Activated naive CD4-positive, alpha-beta T cell treated with anti-CD3 and anti-CD28 coated beads, Interleukin-2, amount 10 ng/mL, durations not matched to agents 7 days and 5 days (primary cell): ENCODE data around the gene SIN3B.

Experiments
- CTCF ChIA-PET: fragments of 350-600 bp; sonication (Branson Sonifier 250); formaldehyde crosslinking; loops from one replicate; lab custom pipeline; 2021; ENCODE audit warnings: antibody characterized with exemption; lab: Charles Lee
- DNase-seq: peaks from one replicate; pipeline ENCODE4 v3.0.0-alpha.2; 2020
- H3K27ac Mint-ChIP-seq: one replicate; pipeline ENCODE4 v1.8.0; 2021; ENCODE audit warnings: mild to moderate bottlenecking, moderate library complexity, mixed read lengths
- H3K27me3 Mint-ChIP-seq: one replicate; pipeline ENCODE4 v1.8.0; 2021; ENCODE audit warnings: mild to moderate bottlenecking, mixed read lengths
- H3K36me3 Mint-ChIP-seq: one replicate; pipeline ENCODE4 v1.8.0; 2021; ENCODE audit warnings: mixed read lengths
- H3K4me1 Mint-ChIP-seq: one replicate; pipeline ENCODE4 v1.8.0; 2021; ENCODE audit warnings: mixed read lengths
- H3K4me3 Mint-ChIP-seq: one replicate; pipeline ENCODE4 v1.8.0; 2021; ENCODE audit warnings: mild to moderate bottlenecking, moderate library complexity, mixed read lengths
- H3K9me3 Mint-ChIP-seq: one replicate; pipeline ENCODE4 v1.8.0; 2021; ENCODE audit warnings: mixed read lengths

The SIN3B gene

DNA sequence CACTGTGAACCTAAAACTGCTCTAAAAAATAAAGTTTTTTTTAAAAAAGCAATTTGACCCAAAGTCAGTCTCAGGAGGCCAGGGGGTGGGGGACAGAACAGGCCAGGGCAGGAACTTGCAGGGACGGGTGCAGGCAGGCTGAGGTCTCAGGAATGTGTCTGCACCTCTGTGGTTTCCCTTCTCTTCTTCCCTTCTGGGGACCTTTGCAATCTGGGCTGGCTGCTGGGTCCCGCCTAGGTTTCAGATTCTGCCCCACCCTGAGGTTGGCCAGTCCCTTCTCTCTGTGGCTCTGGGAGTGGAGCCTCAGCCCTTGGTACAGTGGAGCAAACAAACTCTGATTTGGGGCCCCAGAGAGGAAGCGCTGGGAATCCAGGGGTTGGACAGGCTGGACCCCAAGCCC is 54.3 kb downstream of the SIN3B start:
- H3K9me3 Mint-ChIP-seq, result peaks cover 21% of the 10 kb centered on the region
- H3K4me3 Mint-ChIP-seq, result no peak overlapping the region
- H3K4me1 Mint-ChIP-seq, result peaks cover 38% of the 10 kb centered on the region
- peaks cover 17% of the 10 kb centered on the region for H3K27me3 Mint-ChIP-seq
- CTCF ChIA-PET, result no interaction called here
- no peak for DNase-seq
- peaks cover 31% of the 10 kb centered on the region for H3K36me3 Mint-ChIP-seq
- no peak overlapping the region for H3K27ac Mint-ChIP-seq

DNA sequence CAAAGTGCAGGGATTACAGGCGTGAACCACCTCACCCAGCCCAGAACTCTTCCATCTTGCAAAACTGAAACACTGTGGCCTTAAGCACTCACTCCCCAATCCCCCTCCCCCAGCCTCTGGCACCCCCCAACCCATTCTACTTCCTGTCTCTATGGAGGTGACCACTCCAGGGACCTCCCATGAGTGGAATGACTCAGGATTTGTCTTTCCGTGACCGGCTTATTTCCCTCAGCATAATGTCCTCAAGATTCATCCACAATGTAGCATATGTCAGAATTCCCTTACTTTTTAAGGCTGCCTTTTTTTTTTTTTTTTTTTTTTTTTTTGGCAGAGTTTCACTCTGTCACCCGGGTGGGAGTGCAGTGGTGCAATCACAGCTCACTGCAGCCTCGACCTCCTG is 56.0 kb downstream of the SIN3B start:
- Mint-ChIP-seq H3K27ac (no peak overlapping the region), H3K36me3 (peaks cover 19% of the 10 kb centered on the region), H3K9me3 (peaks cover 20% of the 10 kb centered on the region), H3K4me1 (peaks cover 46% of the 10 kb centered on the region), H3K4me3 (no peak overlapping the region), H3K27me3 (peaks cover 27% of the 10 kb centered on the region)
- DNase-seq, result no peak
- CTCF ChIA-PET, result no interaction called here

DNA sequence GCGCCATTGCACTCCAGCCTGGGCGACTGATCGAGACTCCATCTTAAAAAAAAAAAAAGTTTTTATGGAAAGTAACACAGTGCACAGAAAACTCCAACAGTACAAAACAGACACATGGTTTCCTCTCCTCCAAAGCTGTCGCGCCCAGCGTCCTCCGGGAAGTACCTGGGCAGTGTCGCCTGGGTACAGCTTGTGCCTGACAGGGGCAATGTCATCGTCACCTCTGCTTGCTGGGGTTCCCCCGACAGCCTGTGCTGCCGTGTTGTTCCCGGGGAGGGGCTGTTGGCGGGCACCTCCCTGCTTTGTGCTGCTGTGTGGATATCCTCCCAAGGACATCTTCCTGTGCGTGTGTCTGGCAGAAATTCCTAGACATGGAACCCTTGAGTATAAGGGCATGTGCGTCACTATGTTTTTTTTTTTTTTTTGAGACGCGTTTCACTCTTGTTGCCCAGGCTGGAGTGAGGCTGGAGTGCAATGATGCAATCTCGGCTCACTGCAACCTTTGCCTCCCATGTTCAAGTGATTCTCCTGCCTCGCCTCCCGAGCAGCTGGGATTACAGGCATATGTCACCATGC is 57.2 kb downstream of the SIN3B start:
- no peak overlapping the region for H3K27ac Mint-ChIP-seq
- peaks cover 35% of the 10 kb centered on the region for H3K27me3 Mint-ChIP-seq
- H3K36me3 Mint-ChIP-seq, result peaks cover 8% of the 10 kb centered on the region
- H3K4me3 Mint-ChIP-seq, result no peak overlapping the region
- peaks cover 14% of the 10 kb centered on the region for H3K9me3 Mint-ChIP-seq
- no peak for DNase-seq
- H3K4me1 Mint-ChIP-seq, result peaks cover 47% of the 10 kb centered on the region
- CTCF ChIA-PET, result no interaction called here

DNA sequence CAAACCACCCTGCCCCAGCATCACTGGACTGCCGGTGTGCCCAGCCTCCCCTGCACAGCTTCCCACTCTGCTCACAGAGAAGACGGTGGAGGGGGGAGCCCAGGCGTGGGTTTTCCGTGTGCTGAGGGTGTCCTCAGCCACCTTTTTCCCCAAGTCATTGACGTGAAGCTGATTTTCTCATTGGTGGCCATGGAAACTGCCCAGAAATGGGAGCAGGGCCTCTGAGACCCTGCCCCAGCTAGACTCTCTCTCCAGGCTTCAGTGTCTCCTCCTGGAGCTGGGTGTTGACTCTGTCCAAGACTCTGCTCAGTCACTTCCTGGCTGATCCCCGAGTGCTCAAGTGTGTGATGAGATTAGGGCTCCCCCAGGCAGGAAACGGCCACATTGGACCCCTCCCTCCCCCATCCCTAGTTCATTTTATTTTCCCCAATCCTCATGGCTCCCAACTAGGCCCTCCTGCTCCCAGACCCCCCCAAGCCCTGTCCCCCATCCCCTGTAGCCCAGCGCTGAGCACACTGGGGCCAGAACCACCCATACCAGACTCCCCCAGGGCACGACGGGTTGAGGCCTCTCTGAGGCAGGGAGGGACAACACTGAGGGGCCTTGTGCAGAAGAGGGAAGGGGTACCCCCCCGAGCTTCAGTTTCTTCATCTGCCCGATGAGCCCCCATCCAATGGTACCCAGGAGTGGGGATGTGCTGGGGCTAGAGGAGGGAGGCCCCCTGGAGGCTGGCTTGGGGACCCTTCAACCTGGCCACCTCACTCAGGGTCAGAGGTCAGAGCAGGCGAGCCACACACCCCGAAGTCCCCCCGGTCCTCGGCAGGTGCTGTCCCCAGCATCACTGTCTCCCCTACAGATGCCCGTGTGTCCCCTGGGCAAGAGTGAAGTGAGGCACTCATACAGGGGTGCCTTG is 58.4 kb downstream of the SIN3B start:
- H3K27ac Mint-ChIP-seq, result no peak overlapping the region
- DNase-seq, result no peak
- H3K9me3 Mint-ChIP-seq, result peaks cover 5% of the 10 kb centered on the region
- no peak overlapping the region for H3K4me3 Mint-ChIP-seq
- peaks cover 48% of the 10 kb centered on the region for H3K4me1 Mint-ChIP-seq
- H3K27me3 Mint-ChIP-seq, result peaks cover 47% of the 10 kb centered on the region
- no peaks in the 10 kb centered on the region for H3K36me3 Mint-ChIP-seq
- CTCF ChIA-PET, result no interaction called here

DNA sequence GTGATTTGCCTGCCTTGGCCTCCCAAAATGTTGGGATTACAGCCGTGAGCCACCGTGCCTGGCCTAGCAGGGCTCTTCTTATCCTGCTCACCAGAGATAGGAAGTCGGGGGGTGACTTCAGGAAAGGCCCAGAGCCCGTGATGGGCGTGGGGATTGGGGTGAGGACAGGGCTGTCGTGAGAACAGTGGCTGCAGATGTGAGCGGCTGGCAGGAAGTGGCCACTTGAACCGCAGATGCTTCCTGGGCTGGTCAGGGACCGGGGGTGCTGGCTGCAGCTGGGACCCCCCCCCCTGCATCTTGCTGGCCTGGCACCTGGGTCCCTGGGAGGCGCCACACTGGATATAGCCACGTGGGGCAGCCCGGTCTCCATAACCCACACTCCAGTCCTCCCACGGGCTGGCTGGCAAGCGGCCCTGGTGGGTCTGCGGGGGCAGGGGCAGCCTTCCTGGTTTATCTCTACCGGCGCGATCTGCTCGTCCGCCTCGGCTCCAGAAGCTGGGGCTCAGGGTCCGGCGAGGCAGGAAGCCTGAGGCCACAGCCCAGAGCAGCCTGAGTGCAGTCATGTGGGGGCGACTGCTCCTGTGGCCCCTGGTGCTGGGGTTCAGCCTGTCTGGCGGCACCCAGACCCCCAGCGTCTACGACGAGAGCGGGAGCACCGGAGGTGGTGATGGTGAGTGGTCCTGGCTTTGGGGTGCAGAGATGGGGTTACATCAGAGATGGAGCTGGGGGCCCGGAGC is 59.6 kb downstream of the SIN3B start, which contains the start of gene F2RL3:
TSS of gene F2RL3 (plus strand) at position 371 of the 737 bp plus-strand sequence. CDS start at position 562, 191 bp downstream.
- no peak within 1 kb of the TSS for H3K27ac Mint-ChIP-seq
- H3K27me3 Mint-ChIP-seq, result peaks cover 56% of the 10 kb centered on the region
- peaks cover 50% of the 10 kb centered on the region for H3K4me1 Mint-ChIP-seq
- no peaks in the 10 kb centered on the region for H3K36me3 Mint-ChIP-seq
- DNase-seq, result peak; percentile 39
- CTCF ChIA-PET, result interaction anchor here (0.6 kb wide), 1 partner anchor 9 kb away, joined by 3 read pairs; no protein-coding TSS in a partner anchor
- H3K9me3 Mint-ChIP-seq, result no peaks in the 10 kb centered on the region
- no peak within 1 kb of the TSS for H3K4me3 Mint-ChIP-seq

DNA sequence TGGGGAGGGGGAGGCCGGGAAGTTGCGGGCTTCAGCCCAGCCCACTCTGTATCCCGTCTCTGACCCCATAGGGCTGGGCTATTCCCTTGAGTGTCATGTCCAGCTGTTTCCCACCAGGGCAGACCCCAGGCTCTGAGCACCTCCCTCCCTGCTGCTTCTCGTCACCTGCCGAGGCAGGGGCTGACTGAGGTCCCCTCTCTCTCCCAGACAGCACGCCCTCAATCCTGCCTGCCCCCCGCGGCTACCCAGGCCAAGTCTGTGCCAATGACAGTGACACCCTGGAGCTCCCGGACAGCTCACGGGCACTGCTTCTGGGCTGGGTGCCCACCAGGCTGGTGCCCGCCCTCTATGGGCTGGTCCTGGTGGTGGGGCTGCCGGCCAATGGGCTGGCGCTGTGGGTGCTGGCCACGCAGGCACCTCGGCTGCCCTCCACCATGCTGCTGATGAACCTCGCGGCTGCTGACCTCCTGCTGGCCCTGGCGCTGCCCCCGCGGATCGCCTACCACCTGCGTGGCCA is 60.2 kb downstream of the SIN3B start:
- CTCF ChIA-PET, result no interaction called here
- Mint-ChIP-seq H3K36me3 (no peaks in the 10 kb centered on the region), H3K9me3 (no peaks in the 10 kb centered on the region), H3K4me1 (peaks cover 52% of the 10 kb centered on the region), H3K27me3 (peaks cover 62% of the 10 kb centered on the region), H3K4me3 (no peak overlapping the region), H3K27ac (no peak overlapping the region)
- no peak for DNase-seq

DNA sequence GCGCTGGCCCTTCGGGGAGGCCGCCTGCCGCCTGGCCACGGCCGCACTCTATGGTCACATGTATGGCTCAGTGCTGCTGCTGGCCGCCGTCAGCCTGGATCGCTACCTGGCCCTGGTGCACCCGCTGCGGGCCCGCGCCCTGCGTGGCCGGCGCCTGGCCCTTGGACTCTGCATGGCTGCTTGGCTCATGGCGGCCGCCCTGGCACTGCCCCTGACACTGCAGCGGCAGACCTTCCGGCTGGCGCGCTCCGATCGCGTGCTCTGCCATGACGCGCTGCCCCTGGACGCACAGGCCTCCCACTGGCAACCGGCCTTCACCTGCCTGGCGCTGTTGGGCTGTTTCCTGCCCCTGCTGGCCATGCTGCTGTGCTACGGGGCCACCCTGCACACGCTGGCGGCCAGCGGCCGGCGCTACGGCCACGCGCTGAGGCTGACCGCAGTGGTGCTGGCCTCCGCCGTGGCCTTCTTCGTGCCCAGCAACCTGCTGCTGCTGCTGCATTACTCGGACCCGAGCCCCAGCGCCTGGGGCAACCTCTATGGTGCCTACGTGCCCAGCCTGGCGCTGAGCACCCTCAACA is 60.8 kb downstream of the SIN3B start:
- Mint-ChIP-seq H3K27me3 (peaks cover 67% of the 10 kb centered on the region), H3K27ac (no peak overlapping the region), H3K4me1 (peaks cover 51% of the 10 kb centered on the region), H3K4me3 (no peak overlapping the region), H3K36me3 (no peaks in the 10 kb centered on the region), H3K9me3 (no peaks in the 10 kb centered on the region)
- no peak for DNase-seq
- CTCF ChIA-PET, result no interaction called here

DNA sequence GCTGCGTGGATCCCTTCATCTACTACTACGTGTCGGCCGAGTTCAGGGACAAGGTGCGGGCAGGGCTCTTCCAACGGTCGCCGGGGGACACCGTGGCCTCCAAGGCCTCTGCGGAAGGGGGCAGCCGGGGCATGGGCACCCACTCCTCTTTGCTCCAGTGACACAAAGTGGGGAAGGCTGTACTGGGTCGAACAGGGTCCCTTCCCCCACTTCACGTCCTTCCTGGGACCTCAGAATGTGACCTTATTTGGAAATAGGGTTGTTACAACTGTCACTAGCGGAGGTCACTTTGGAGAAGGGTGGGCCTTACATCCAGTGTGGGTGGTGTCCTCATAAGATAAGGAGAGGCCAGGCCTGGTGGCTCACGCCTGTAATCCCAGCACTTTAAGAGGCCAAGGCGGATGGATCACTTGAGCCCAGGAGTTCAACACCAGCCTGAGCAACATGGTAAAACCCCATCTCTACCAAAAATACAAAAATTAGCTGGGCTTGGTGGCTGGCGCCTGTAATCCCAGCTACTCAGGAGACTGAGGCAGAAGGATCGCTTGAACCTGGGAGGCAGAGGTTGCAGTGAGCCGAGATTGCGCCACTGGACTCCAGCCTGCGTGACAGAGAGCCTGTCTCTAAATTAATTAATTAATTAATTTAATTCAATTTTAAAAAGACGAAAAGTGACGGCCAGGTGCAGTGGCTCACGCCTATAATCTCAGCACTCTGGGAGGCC is 61.4 kb downstream of the SIN3B start:
- H3K4me3 Mint-ChIP-seq, result no peak overlapping the region

DNA sequence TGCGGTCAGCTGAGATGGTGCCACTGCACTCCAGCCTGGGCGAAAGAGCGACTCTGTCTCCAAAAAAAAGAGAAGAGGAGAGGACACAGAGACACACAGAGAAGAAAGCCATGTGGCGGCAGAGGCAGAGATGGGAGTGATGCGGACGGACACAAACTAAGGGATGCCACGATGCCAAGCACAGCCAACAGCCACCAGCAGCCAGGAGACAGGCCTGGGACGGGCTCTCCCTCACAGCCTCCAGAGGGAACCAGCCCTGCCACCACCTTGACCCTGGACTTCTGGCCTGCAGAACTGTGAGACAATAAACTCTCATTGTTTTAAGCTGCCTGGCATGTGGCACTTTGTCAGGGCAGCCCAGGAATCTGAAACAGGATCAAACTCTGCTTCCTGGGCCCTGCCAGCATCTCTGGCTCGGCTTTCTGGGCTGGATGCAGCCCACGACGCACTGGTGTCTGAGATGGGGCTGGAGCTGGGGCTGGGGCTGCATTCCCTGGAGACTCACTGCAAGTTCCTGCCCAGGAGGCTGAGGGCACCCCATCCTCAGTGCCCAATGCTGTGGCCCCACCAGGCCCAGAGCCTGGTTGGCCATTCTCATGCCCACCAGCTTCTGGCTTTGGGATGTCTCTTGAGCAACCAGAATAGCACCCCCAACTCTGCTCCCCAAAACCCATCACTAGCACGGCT is 62.6 kb downstream of the SIN3B start:
- no peak overlapping the region for H3K4me3 Mint-ChIP-seq
- peaks cover 56% of the 10 kb centered on the region for H3K4me1 Mint-ChIP-seq
- peaks cover 77% of the 10 kb centered on the region for H3K27me3 Mint-ChIP-seq
- DNase-seq, result no peak
- peaks cover 2% of the 10 kb centered on the region for H3K36me3 Mint-ChIP-seq
- H3K9me3 Mint-ChIP-seq, result no peaks in the 10 kb centered on the region
- CTCF ChIA-PET, result no interaction called here
- no peak overlapping the region for H3K27ac Mint-ChIP-seq

More for the DNA sequence above, 61.4 kb downstream of the SIN3B start:
- no peak overlapping the region for H3K27ac Mint-ChIP-seq
- DNase-seq, result no peak
- CTCF ChIA-PET, result no interaction called here
- no peaks in the 10 kb centered on the region for H3K9me3 Mint-ChIP-seq
- H3K4me1 Mint-ChIP-seq, result peaks cover 52% of the 10 kb centered on the region
- peaks cover 70% of the 10 kb centered on the region for H3K27me3 Mint-ChIP-seq
- peaks cover 2% of the 10 kb centered on the region for H3K36me3 Mint-ChIP-seq

DNA sequence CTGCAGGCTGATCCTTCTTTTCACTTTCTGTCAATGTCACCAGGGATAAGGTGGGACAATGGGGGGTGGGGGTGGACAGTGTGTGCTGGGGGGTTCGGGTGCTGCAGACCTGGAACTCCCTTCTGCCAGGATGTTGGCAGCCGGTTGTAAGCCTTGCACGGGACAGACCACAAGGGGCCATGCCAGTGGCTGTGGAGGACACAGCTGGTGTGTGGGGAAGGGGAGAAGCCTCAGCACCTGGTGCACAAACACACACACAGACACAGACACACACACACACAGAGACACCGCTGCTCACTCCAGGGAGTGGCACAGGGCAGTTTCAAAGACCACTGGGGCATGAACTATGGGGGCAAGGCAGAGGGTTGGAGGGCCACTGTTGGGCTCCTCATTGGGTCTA is 63.2 kb downstream of the SIN3B start:
- H3K4me3 Mint-ChIP-seq, result no peak overlapping the region
- DNase-seq, result no peak
- H3K27ac Mint-ChIP-seq, result no peak overlapping the region
- peaks cover 52% of the 10 kb centered on the region for H3K4me1 Mint-ChIP-seq
- no peaks in the 10 kb centered on the region for H3K9me3 Mint-ChIP-seq
- peaks cover 2% of the 10 kb centered on the region for H3K36me3 Mint-ChIP-seq
- peaks cover 80% of the 10 kb centered on the region for H3K27me3 Mint-ChIP-seq
- CTCF ChIA-PET, result no interaction called here

DNA sequence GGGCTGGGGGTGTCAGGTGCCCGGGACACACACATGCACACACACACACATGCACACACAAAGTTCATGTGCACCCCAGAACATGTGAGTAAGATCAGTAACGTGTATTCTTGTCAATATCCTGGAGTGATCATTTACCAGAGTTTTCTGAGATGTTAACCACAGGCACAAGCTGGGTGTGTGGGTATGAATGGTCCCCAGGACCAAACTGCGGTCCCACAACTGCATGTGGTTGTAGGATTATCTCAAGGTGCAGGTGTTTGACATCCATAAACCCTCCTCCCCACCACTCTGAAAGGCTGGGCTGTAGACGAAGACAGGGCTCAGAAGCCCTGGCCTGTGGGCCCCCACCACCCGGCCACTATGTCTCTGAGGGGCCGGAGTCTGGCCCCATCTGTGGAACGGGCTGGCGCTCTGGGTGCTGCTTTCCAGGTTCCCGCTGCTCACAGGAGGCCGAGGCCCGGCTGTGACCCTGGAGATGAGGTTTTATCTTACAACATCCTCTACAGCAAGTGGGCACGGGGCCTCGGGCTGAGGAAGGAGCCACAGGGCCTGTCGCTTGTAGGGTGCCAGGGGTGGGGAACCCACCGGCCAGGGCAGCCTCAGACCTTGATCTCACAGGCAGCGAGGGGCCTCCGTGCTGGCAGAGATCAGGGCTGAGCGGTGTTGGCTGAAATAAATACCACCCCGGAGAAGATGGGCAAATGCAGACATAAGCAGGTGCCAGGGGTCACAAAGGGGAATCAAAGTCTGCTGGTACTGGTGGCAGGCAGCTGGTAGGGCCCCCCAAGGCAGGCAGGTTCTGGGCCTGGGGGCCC is 63.9 kb downstream of the SIN3B start:
- DNase-seq, result no peak
- Mint-ChIP-seq H3K9me3 (no peaks in the 10 kb centered on the region), H3K4me1 (peaks cover 48% of the 10 kb centered on the region), H3K27me3 (peaks cover 86% of the 10 kb centered on the region), H3K27ac (no peak overlapping the region), H3K36me3 (peaks cover 2% of the 10 kb centered on the region), H3K4me3 (no peak overlapping the region)
- CTCF ChIA-PET, result no interaction called here

DNA sequence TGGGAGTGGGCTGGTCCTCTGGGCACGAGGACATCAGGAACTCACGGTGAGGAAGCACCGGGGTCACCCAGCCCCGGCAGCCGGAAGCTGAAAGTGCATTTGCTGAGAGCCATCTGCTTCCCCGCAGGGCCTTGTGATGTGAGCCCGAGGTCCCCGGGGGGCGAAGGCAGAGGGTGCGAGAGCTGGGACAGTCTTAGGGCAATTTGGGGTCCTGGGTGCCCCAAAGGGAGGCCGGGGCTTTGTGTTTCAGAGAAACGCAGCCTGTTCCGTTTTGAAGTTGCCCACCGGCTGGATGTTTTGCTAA is 64.4 kb downstream of the SIN3B start:
- Mint-ChIP-seq H3K36me3 (peaks cover 2% of the 10 kb centered on the region), H3K4me1 (peaks cover 49% of the 10 kb centered on the region), H3K4me3 (no peak overlapping the region), H3K9me3 (no peaks in the 10 kb centered on the region), H3K27me3 (peaks cover 88% of the 10 kb centered on the region), H3K27ac (no peak overlapping the region)
- CTCF ChIA-PET, result no interaction called here
- peak; percentile 37 for DNase-seq
